MM.1S (cell line): ENCODE data around the gene LARGE2.
A peak's percentile ranks its signal among the peaks of the same experiment; 100 is the strongest.

Experiments used
- DNase-seq: peaks from one replicate; pipeline ENCODE4 v3.0.0-alpha.2; 2015
- H2AFZ ChIP-seq: fragments of 300-600 bp; sonication (generic); 2 replicates; pipeline ENCODE4 v1.6.0; 2016; ENCODE audit warnings: antibody characterized with exemption, low read length
- H3F3A ChIP-seq: fragments of 300-600 bp; sonication (generic); 2 replicates; pipeline ENCODE4 v1.6.1; 2016; ENCODE audit warnings: mild to moderate bottlenecking, antibody characterized with exemption, low read length, moderate library complexity, mixed read lengths; ENCODE audit not compliant: insufficient read depth
- H3K27ac ChIP-seq: fragments of 300-600 bp; sonication (generic); 2 replicates; pipeline ENCODE4 v1.5.1; 2016; ENCODE audit warnings: mild to moderate bottlenecking, low read length
- H3K27me3 ChIP-seq: fragments of 300-600 bp; sonication (generic); replicated peaks from 2 replicates; pipeline ENCODE4 v1.6.0; 2016; ENCODE audit warnings: low read length; ENCODE audit not compliant: insufficient read depth
- H3K36me3 ChIP-seq: fragments of 300-600 bp; sonication (generic); replicated peaks from 2 replicates; pipeline ENCODE4 v1.6.1; 2016; ENCODE audit warnings: mild to moderate bottlenecking, low read length, mixed read lengths; ENCODE audit not compliant: insufficient read depth
- H3K4me1 ChIP-seq: fragments of 300-600 bp; sonication (generic); 2 replicates; pipeline ENCODE4 v1.6.1; 2016; ENCODE audit warnings: low read length, mixed read lengths
- H3K4me2 ChIP-seq: fragments of 300-600 bp; sonication (generic); 2 replicates; pipeline ENCODE4 v1.6.0; 2016; ENCODE audit warnings: low read depth, low read length
- H3K4me3 ChIP-seq: fragments of 300-600 bp; sonication (generic); 2 replicates; pipeline ENCODE4 v1.5.1; 2016; ENCODE audit warnings: low read length, mixed read lengths
- H3K79me2 ChIP-seq: fragments of 300-600 bp; sonication (generic); 2 replicates; pipeline ENCODE4 v1.6.1; 2016; ENCODE audit warnings: mixed run types, low read length, mixed read lengths
- H3K9ac ChIP-seq: fragments of 300-600 bp; sonication (generic); 2 replicates; pipeline ENCODE4 v1.6.1; 2016; ENCODE audit warnings: low read length, mixed read lengths
- H3K9me2 ChIP-seq: fragments of 300-600 bp; sonication (generic); replicated peaks from 2 replicates; pipeline ENCODE4 v1.6.1; 2016; ENCODE audit warnings: mild to moderate bottlenecking, low read length, mixed read lengths; ENCODE audit not compliant: insufficient read depth
- H3K9me3 ChIP-seq: fragments of 300-600 bp; sonication (generic); replicated peaks from 2 replicates; pipeline ENCODE4 v1.6.1; 2016; ENCODE audit warnings: mild to moderate bottlenecking, low read length, mixed read lengths; ENCODE audit not compliant: insufficient read depth
- H4K20me1 ChIP-seq: fragments of 300-600 bp; sonication (generic); 2 replicates; pipeline ENCODE4 v1.6.1; 2016; ENCODE audit warnings: mild to moderate bottlenecking, low read length, moderate library complexity, mixed read lengths; ENCODE audit not compliant: insufficient read depth
- CTCF ChIP-seq: fragments of 300-600 bp; sonication (generic); IDR thresholded peaks from 2 replicates; pipeline ENCODE4 v1.5.1; 2016; ENCODE audit warnings: antibody characterized with exemption, low read length, mixed read lengths
- EZH2 ChIP-seq: fragments of 300-600 bp; sonication (generic); optimal IDR thresholded peaks from 2 replicates; pipeline ENCODE3; 2017; ENCODE audit warnings: low read depth, mild to moderate bottlenecking, antibody characterized with exemption, low read length, mixed read lengths
- EZH2phosphoT487 ChIP-seq: fragments of 300-600 bp; sonication (generic); IDR thresholded peaks from 2 replicates; pipeline ENCODE4 v1.6.1; 2018; ENCODE audit warnings: antibody characterized with exemption, low read length

LARGE2 gene

DNA sequence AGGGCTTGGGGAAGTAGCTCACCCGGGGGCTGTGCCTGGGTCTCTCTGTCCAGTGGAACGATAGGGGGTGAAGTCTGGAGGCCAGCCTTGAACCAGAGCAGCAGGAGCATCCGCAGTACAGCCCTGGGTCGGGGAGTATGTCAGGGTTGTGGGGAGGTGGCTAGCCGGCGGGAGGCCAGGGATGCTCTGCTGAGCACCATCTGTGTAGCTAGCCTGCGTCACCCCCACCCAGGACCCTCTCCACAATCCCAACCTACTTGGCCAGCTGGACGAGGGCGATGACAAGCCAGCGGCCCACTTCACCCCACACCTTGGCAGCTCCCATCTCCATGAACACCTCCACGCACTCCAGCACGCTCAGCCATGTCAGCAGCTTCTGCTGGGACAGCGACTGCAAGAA is 7.0 kb upstream of the LARGE2 start:
- no peak for TF ChIP-seq EZH2
- TF ChIP-seq CTCF = no peak
- no peak for TF ChIP-seq EZH2phosphoT487
- H3K27ac ChIP-seq = no peak overlapping the region
- no peak overlapping the region for H3K4me2 ChIP-seq
- peaks cover 18% of the 10 kb centered on the region for H3F3A ChIP-seq
- DNase-seq = no peak
- no peaks in the 10 kb centered on the region for H3K9me3 ChIP-seq
- H3K9ac ChIP-seq = no peak overlapping the region
- no peaks in the 10 kb centered on the region for H4K20me1 ChIP-seq
- H2AFZ ChIP-seq = no peak overlapping the region
- no peaks in the 10 kb centered on the region for H3K9me2 ChIP-seq
- no peak overlapping the region for H3K4me3 ChIP-seq
- H3K4me1 ChIP-seq = peaks cover 9% of the 10 kb centered on the region
- no peaks in the 10 kb centered on the region for H3K27me3 ChIP-seq
- no peaks in the 10 kb centered on the region for H3K36me3 ChIP-seq
- peaks cover 22% of the 10 kb centered on the region for H3K79me2 ChIP-seq

- H3K27ac ChIP-seq = peak overlapping the region; percentile 88
- peaks cover 14% of the 10 kb centered on the region for H3K4me1 ChIP-seq
- no peaks in the 10 kb centered on the region for H3K9me2 ChIP-seq
- H3F3A ChIP-seq = peaks cover 18% of the 10 kb centered on the region
- no peak for TF ChIP-seq CTCF
- TF ChIP-seq EZH2 = no peak
- no peak for TF ChIP-seq EZH2phosphoT487
- H3K36me3 ChIP-seq = no peaks in the 10 kb centered on the region
- H3K9ac ChIP-seq = peak overlapping the region; percentile 85
- H3K4me3 ChIP-seq = peak overlapping the region; percentile 95
- H3K4me2 ChIP-seq = peak overlapping the region; percentile 99
- peak overlapping the region; percentile 96; the same call in 1 of the 2 replicates for H2AFZ ChIP-seq
- peaks cover 22% of the 10 kb centered on the region for H3K79me2 ChIP-seq
- no peaks in the 10 kb centered on the region for H3K9me3 ChIP-seq
- no peaks in the 10 kb centered on the region for H4K20me1 ChIP-seq
- DNase-seq = no peak
- no peaks in the 10 kb centered on the region for H3K27me3 ChIP-seq
These were observed 5.2 kb upstream of the LARGE2 start for GRCh38 chr11:45917286-45917622.

DNA sequence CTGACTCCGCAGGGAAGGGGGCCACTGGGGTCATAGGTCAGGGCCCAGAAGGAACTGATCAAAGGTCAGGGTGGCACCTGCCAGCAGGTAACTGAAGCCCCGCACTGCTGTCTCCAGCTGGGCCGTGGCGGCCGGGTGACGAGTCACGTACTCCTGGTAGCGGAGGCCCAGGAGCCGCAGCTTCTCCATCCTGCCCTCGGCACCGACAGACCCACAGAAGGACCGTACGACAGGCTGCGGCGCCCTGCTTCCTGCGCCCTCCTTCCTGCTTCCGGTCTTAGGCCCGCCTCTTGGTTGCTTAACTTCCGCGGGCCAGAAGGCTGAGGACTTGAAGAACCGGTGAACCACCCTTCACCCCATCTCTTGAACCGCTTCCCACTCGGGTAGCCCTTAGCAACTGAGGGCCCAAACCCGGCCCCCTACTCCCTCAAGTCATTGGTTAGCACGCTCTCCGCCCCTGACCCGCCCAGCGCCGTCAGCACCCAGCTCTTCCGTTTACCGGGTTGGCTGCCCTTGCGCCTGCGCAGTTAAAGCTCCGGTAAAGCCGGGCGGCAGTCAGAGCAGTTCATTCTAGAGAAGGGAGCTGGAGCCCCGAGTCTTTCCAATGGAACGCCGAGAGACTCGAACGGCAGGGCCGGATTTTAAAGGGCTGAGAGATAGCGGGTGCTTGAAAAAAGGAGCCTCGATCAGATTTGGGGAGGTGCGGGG is 4.7 kb upstream of the LARGE2 start, which contains the start of gene PEX16:
Gene PEX16, minus strand, starts transcription at position 255 of the 708 bp plus-strand sequence. Its CDS starts 66 bp downstream, at position 189.
- TF ChIP-seq CTCF (no peak), EZH2 (no peak), EZH2phosphoT487 (no peak)
- H3K79me2 ChIP-seq = peaks cover 22% of the 10 kb centered on the region
- H3K9me2 ChIP-seq = no peaks in the 10 kb centered on the region
- H2AFZ ChIP-seq = peak within 1 kb of the TSS; percentile 96
- H3K27ac ChIP-seq = peak within 1 kb of the TSS; percentile 88
- peak within 1 kb of the TSS; percentile 85 for H3K9ac ChIP-seq
- peaks cover 18% of the 10 kb centered on the region for H3F3A ChIP-seq
- H3K9me3 ChIP-seq = no peaks in the 10 kb centered on the region
- H3K4me1 ChIP-seq = peaks cover 14% of the 10 kb centered on the region
- peak; percentile 97 for DNase-seq
- peak within 1 kb of the TSS; percentile 99 for H3K4me2 ChIP-seq
- peak within 1 kb of the TSS; percentile 95 for H3K4me3 ChIP-seq
- H4K20me1 ChIP-seq = no peaks in the 10 kb centered on the region
- no peaks in the 10 kb centered on the region for H3K36me3 ChIP-seq
- no peaks in the 10 kb centered on the region for H3K27me3 ChIP-seq
